Ovary (tissue), 3 donors: ENCODE data around the gene HOXA13.

Experiments
- CTCF ChIP-seq, 3 donors: fragments of 450-650 bp in 2 of 3; fragments of 200-600 bp in 1 of 3; IDR thresholded peaks; one replicate each; pipeline versions ENCODE4 v1.5.1 to v1.8.0; 2016 to 2022; ENCODE audit warnings: antibody characterized with exemption in 3 of 3, mild to moderate bottlenecking in 1 of 3
- EP300 ChIP-seq: sonication (generic); formaldehyde crosslinking; IDR thresholded peaks from one replicate; pipeline ENCODE4 v1.6.1; 2017; ENCODE audit warnings: antibody characterized with exemption
- POLR2A ChIP-seq: fragments of 450-650 bp; IDR thresholded peaks from one replicate; pipeline ENCODE4 v1.6.1; 2017; ENCODE audit warnings: antibody characterized with exemption, mild to moderate bottlenecking, moderate library complexity
- donor health status: DM: no; HTN: no; CAD: no.

- TF ChIP-seq EP300: no peak
- no peak for TF ChIP-seq POLR2A
- no peak for TF ChIP-seq CTCF (IDR thresholded peaks at IDR 0.05)
Observed at GRCh38 chr7:27151931-27152815, 47.7 kb downstream of the HOXA13 start, which contains the start of gene HOXA3.
